Measurements from ENCODE around the gene ATP10A.

- no peak for TF ChIP-seq CTCF (IDR thresholded peaks at IDR 0.05)
- no peak for TF ChIP-seq POLR2A (IDR thresholded peaks at IDR 0.05)
- no peak for TF ChIP-seq POLR2AphosphoS5 (IDR thresholded peaks at IDR 0.05; ENCODE audit: insufficient read depth in 1 of 2, low read depth in 1 of 2)
Observed at GRCh38 chr15:25727867-25728600, 135.1 kb downstream of the ATP10A start.
